ENCODE measurements around the gene IDH3A.

The IDH3A gene

GRCh38 chr15:78149068-78149804, at the start of gene IDH3A:
Gene IDH3A (plus strand): TSS chr15:78149362. CDS start chr15:78149404, 42 bp downstream.
- peak; percentile 100 for DNase-seq (ENCODE audit: low read depth in 3 of 3)

DNA sequence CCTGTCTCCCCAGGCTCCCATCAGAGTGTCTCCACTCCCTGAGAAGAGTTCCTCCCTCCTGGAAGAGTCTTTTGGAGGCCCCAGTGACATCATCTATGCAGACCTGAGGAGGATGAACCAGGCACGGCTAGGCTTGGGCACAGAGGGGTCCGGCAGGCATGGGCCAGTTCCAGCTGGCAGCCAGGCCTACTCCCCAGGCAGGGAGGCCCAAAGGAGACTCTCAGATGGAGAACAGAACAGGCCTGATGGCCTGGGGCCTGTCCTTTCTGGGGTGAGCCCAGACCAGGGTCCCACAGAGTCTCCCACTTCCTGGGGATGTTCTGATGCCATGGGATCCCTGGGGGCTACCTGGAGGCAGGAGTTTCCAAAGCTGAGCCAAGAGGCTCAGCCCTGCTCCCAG, 48.3 kb upstream of the IDH3A start:
- DNase-seq (ENCODE audit: low read depth in 3 of 3) = no peak

DNA sequence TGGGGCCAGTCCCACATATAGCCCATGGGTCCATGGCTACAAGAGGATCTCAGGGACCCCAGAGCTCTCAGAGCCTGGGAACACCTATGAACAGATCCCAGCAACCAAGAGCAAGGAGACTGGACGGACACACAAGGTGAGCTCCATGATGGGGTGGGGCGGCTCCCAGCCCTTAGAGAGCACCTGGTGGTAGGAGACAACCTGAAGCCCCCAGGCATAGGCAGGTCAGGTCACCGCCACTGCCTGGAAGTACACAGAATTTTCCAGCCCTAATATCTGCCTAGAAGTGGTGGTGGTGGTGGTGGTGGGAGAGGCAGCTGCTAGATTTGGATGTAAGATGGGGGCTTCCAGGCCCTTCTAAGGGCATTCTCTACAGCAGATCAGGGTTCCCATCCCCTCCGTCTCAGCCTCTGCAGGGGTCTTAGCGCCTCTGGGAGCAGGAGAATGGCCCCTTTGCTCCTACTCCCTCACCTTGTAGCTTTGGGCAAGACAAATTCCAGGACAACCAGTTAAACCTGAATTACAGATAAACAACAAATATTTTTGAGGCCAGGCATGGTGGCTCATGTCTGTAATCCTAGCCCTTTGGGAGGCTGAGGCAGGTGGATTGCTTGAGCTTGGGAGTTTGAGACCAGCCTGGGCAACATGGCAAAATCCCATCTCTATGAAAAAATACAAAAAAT, 47.6 kb upstream of the IDH3A start:
- no peak for DNase-seq (ENCODE audit: low read depth in 3 of 3)

GRCh38 chr15:78102211-78102610, 47.0 kb upstream of the IDH3A start:
- no peak for DNase-seq (ENCODE audit: low read depth in 3 of 3)

DNA sequence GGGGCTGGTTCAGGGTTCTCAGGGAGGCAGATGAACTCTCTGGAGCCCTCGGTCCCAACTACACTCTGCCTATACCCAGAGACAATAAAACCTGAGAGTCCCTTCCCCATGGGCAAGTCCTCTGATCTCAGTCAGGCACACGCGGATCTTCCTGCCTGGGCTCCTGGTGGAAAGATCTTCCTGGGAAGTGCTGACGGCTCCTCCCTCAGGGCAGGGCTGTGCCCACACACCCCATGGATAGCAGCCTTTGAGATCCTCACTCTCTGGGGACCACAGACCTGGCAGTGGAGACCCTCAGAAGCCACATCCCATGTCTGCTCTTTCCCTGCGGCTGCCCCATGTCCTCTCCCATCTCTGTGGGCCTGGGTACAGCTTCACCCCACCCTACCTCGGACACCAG, 46.4 kb upstream of the IDH3A start:
- no peak for DNase-seq (ENCODE audit: low read depth in 3 of 3)

DNA sequence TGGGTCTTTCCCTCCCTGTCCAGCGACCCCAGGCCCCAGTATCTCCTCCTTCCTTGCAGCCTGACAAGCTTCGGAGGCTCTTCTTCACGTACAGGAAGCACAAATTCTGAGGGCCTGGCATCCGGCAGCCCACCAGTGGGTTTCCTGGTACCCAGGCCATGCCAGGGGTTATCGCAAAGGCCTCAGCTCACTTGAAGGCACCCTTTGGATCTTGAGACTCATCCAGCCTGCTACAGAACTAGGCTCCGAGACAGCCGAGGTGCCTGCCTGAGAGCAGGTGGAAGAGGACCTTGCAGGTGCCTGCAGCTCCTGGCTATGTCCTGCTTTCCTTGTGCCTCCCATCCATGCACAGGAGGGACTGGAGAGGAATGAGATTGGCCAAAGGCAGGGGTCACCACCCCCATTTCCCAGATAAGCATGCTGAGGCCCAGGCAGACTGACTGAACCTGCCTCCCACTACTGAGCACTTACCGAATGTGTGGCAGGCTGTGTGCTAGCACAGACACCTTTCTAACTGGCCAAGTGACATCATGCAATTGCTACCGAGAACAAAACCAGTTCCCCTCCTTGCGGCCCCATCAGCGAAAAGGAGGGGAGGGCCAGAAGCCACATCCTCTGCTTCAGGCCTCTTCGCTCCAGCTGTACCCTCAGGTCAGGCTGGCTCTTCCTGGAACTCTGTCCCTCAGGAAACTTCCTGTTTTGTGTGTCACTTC, 45.6 kb upstream of the IDH3A start:
- peak in 2 of 3 experiments; percentile 17 to 54 for DNase-seq (ENCODE audit: low read depth in 3 of 3)

GRCh38 chr15:78104119-78104479, 45.1 kb upstream of the IDH3A start:
- DNase-seq (ENCODE audit: low read depth in 3 of 3) = no peak

- no peak for DNase-seq (ENCODE audit: low read depth in 3 of 3)
These were observed 44.3 kb upstream of the IDH3A start for GRCh38 chr15:78104566-78105475.

GRCh38 chr15:78105476-78106241, 43.5 kb upstream of the IDH3A start:
- DNase-seq (ENCODE audit: low read depth in 3 of 3) = no peak

DNA sequence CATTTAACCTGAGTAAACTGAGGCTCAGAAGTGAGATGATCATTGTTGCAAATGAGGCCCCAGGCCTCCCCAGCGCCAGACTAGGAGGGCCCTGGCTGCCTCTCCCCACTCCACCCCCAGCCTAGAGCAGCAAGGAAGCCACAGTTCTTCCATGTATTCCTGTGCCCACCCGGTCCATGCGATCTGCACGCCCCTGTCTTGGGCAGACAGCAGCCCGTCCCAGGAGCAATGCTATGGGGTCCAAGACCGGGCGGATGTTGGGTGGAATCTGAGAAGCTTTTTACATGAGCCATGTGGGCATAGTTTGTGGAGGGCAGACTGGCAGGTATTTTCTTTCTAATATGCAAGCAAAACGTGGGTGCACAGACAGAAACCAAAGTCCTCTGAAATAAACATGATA, 41.7 kb upstream of the IDH3A start:
- DNase-seq (ENCODE audit: low read depth in 3 of 3) = no peak

DNA sequence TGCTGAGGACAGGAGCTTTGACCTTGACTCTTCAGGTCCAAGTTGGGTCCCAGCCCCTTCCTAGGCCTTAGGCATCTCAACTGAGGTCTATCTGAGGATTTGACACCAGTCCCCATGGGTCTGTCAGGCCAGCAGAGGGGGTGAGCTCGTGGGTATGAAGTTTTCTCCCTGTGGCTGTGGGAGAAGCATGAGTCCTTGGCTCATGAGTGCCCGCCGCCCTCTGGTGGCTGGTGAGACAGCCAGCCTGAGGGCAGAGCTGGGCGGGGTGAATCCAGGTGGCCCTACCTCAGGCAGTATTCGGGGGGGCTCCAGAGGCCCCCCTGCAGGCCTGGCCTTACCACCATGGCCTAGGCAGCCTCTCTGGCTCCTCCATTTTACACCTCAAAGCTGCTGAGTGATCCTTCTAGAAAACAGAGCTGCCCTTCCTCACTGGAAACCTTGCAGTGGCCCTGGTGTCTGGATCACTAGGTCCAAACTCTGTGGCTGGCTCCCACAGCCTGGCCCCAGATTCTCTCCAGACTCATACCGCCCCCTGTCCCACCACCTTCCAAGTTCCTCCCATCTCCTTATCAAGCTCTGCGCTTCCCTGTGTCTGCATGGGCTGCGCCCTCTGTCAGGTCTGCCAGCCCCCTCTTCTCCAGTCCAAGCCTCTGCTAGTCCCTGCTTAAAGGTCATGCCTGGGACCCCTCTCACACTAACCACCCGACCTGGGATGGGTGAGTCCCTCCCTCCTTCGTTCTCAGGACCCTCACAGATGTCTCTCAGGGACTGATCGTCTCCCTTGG, 40.7 kb upstream of the IDH3A start:
- DNase-seq (ENCODE audit: low read depth in 3 of 3) = peak; percentile 69 to 80 (median 70)

GRCh38 chr15:78109156-78109555, 40.0 kb upstream of the IDH3A start:
- DNase-seq (ENCODE audit: low read depth in 3 of 3) = no peak

- no peak for DNase-seq (ENCODE audit: low read depth in 3 of 3)
These were observed 39.1 kb upstream of the IDH3A start for GRCh38 chr15:78110096-78110495.

- DNase-seq (ENCODE audit: low read depth in 3 of 3) = no peak
These were observed 38.2 kb upstream of the IDH3A start for GRCh38 chr15:78110916-78111475.

- no peak for DNase-seq (ENCODE audit: low read depth in 3 of 3)
These were observed 37.4 kb upstream of the IDH3A start for GRCh38 chr15:78111788-78112187.

DNA sequence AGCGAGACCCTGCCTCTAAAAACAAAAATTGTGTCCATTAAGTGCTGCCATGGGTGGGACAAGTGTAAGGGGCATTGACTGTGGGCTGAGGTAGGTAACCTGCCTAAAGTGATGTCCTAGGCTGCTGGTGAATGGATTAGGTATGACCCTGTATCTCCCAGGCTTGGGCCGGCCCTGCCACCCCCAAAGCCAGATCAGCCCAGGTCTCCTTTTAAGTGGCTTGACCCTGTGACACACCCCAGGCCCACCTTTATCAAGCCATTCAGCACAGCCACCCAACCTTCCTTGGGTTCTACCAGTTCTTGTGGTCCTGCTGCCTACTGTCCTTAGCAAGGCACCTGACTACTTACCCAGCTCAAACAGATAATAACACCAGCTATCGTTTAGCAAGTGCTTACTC, 36.6 kb upstream of the IDH3A start:
- no peak for DNase-seq (ENCODE audit: low read depth in 3 of 3)

DNA sequence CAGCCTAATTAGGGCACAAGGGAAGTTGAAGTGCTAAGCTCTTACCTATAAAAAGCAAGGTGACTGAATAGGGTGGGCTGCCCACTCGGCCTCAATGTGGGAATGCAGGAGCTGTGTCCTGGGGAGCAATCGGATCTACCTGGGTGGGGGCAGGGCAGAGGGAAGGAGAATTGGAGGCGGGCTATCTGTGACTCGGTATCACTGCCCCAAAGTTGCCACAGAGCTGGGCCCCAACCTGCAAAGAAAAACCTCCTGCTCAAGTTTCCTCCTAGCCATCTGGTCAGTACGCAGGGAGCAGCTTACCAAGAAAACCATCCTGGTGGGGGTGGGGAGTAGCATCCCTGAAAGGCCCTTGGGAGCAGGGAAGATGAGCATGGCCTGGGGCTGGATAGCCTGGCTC, 28.6 kb upstream of the IDH3A start:
- DNase-seq (ENCODE audit: low read depth in 3 of 3) = no peak

DNA sequence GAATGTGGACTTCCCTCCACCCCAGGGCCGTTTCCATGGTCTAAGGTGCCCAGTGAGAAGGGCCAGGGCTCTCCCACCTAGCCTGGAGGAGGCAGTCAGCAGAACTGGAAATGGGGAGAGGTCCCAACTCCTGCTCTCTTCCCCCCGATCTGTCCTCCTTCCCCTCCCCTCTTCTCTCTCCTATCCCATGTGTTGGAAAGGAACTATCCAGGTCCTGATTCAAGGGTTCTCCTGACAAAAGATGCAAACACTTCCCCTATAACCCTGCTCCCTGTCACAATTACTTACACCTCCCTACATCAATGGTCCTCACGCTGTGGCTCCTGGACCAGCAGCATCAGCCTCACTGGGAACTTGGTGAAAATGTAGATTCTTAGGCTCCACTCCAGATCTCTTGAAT, 23.9 kb upstream of the IDH3A start:
- DNase-seq (ENCODE audit: low read depth in 3 of 3) = no peak

DNA sequence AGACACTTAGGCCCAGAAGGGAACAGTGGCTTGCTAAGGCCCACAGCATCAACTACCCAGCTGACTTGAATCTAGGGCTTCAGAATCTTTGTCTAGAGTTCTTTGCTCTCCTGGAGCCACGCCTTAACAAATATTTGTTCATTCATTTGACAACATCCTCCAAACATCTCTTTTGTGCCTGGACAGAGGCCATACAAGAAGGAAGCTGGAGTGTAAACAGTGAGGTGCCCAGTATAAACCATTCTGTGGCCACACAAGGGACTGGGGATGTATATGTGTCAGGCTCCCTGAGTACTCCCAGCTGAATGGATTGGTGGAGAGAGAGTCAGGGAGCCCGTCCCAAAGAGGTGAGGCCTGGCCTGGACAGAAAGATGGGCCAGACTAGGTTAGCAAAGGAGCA, 21.3 kb upstream of the IDH3A start:
- no peak for DNase-seq (ENCODE audit: low read depth in 3 of 3)
